HG03457 (cell line): Measurements from ENCODE around the gene RBMS2.
"Not testable (repeated sequence)": the region's sequence is repeated elsewhere in the genome, so short reads cannot be mapped to it uniquely, and the experiment has no call there.

Experiments
- ATAC-seq: cut with Tn5 transposase; IDR thresholded peaks from one replicate; pipeline ENCODE4 v1.9.1; 2021; ENCODE audit warnings: moderate number of reproducible peaks; ENCODE audit not compliant: unreplicated experiment

Gene RBMS2, protein sequence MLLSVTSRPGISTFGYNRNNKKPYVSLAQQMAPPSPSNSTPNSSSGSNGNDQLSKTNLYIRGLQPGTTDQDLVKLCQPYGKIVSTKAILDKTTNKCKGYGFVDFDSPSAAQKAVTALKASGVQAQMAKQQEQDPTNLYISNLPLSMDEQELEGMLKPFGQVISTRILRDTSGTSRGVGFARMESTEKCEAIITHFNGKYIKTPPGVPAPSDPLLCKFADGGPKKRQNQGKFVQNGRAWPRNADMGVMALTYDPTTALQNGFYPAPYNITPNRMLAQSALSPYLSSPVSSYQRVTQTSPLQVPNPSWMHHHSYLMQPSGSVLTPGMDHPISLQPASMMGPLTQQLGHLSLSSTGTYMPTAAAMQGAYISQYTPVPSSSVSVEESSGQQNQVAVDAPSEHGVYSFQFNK

DNA sequence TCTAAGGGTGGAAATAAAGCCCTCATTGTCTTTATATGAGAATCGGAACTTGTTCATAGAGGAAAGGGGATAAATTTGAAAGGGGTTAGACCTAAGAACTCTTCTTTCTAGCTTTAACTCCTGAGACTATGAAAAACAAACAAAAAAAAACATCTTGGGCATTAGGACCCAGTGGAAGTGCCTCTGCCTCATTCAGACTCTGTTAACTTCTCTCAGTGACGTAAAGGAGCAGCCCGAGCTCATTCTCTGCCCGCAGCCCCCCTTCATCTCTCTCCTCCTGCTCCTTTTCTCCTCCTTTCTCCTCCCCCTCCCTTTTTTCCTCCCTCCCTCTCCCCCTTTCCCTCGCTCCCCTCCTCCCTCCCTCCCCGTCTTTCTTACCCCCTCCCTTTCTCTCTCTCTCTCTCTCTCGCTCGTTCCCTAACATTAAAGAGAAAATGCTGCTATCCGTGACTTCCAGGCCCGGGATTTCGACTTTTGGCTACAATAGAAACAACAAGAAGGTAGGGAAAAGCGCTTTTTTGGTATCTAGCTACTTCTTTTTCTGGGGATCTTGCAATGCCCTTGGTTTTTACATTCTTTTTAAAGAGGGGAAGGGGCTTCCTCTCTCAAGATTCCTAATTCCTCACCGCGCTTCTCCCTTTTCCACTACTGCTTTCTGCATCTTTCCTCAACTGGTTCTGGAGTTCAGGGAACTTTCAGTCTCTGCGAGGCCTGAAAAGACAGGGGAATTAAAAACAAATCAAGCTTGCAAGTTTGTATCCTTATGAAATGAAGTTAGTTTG is at the start of gene RBMS2:
Gene RBMS2 (plus strand): TSS at position 231 of the 782 bp plus-strand sequence. CDS start 204 bp downstream, at position 435.
- ATAC-seq: no peak

DNA sequence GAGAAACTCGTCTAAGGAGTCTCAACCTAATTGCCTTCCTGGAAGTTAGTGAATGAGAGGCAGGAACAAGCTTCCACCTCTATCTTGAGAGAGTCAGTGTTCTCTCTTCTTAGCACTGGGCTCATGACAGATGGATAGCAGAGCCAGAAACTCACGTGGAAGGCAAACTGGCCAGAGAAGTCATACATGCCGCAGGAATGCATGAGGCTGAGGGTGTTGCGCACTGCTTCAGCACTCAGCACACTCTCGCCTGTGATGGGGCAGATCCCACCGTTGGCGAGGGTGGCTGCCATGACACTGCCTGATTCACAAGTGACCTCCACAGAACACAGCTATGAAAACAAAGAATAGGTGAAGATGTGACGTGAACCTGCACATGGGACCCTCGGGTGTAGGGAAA is 47.2 kb upstream of the RBMS2 start:
- no peak for ATAC-seq

DNA sequence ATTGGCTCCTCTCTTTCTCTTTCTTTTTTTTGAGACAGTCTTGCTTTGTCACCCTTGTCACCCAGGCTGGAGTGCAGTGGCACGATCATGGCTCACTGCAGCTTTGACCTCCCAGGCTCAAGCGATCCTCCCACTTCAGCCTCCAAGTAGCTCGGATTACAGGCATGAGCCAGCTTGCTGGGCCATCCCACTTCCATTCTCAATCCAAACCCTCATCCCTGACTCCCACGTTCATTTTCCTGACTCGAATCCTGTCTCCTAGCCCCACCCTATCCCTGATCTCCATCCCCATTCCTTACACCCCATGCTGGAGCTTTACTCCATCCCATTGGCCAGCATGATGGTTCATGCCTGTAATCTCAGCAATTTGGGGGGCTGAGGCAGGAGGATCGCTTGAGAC is 45.5 kb upstream of the RBMS2 start:
- ATAC-seq: no peak

DNA sequence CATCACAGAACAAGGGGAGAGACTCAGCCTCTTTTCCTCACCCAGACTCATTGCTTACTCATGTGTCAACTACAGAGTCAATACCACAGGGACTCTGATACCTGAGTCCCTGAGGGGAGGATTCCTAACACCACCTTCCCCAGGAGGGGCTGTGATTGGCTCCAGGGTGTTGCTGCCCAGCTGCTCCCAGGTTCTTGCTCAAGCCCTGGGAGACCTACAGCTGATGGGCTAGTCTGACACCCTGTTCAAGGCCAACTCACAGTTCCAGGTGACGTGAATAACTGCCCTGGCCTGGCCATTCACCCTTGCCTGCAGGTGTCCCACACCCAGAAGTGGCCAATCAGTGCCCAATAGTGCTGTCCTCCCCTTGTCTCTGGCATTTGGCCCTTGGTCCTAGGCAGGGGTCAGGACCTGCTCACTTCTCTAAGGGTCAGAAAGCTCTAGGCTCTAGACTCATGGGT is 44.6 kb upstream of the RBMS2 start:
- no peak for ATAC-seq

DNA sequence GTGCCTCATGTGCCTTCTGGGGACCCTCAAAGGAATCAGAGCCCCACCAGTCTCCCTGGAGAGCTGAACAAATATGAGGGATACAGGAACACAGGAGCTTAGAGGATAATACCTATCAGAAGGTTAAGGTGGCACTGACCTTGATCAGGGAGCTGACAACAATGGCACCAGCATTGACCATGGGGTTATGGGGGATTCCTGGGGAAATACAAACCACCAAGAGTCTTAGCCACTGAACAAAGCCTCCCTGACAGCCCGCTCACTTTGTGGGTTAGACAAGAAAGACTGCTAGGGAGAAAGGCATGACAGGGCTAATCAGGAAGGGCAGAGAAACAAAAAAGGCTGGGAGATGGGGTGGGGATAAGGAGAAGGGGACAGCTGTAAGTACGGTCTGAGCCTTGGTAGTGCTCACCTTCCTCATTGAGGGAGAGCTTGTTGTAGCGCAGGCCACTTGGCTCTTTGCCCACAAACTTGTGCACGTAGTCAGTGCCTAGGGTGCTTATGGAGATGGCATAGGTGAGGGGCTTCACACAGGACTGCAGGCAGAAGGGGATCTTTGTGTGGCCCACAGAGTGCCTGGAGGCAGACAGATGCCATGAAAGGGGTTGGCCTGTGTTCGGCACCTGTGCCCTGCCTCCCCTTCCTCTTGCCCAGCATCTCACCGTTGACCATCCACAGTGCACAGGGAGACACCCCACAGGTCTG is 43.9 kb upstream of the RBMS2 start:
- ATAC-seq: no peak

DNA sequence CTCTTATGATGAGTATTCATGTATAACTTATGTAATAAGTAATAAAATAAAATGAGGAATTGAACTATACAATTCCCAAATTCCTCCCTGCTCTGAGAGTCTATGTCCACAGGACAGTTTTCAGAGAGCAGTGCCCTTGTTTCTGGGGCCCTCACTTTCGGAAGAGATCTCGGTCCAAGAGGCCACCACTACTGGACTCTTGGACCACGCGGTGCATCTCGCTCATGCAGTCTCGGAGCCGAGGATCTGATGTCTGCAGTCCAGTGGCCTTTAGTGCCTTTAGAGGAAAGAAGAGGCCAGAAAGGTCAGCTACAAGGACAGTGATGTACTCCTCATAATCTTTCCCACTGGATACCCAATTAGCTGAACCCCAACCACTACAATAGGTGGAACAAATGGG is 42.0 kb upstream of the RBMS2 start:
- ATAC-seq: no peak

DNA sequence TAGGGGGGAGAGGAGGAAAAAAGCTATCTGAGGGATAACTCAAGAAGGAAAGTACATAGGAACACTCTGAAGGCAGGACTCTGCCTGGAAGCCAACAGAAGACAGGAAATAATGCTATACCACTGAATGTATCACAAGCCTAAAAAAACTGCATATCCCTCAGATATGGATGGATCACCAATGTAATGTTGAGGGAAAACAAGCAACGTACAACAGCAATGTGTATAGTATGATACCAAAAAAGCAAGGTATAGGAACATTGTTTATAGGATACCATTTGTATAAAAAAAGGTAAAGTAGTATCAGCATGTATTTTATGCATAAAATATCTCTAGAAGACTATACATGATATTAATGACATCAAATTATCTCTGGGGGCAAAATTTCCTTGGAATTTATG is 37.1 kb upstream of the RBMS2 start:
- no peak for ATAC-seq

DNA sequence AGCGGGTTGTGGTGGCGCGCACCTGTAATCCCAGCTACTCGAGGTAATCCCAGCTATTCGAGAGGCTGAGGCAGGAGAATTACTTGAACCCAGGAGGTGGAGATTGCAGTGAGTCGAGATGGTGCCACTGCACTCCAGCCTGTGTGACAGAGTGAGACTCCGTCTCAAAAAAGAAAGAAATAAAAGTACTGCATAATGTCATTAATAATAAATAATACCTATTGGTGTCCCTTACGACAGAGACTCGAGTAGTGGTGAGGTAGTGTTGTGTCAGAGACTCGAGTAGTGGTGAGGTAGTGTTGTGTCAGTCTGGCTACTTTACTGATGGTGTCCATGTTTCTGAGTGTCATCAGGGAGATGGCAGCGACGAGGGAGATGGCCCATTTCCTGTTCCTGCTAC is 34.9 kb upstream of the RBMS2 start:
- no peak for ATAC-seq

DNA sequence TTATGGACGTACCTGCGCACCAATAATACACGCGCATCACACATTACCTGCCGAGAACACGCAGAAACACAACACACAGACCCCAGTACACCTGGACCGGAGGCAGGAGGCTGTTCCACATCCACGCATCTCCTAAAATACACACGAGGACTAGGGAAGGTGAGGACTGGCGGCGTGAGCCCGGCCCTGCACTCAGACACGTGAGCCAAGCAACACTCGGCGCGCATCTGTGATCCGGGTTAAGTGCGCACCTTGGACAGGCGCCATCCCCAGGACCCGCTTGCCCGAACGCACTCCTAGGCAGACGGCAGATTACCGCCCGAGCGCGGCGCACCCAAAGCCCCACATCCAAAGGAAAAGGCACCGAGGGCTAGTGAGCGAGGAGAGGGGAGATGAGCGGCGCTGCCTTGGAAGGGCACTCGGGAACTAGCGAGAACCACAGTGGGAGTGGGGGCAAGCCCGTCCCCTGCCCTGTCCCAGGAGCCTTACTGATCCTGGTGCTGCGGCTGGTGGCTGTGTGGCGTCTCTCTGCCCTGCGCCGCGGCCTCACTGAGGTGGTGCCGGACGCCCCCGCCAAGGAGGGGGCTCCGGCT is 34.1 kb upstream of the RBMS2 start:
- ATAC-seq: no peak

DNA sequence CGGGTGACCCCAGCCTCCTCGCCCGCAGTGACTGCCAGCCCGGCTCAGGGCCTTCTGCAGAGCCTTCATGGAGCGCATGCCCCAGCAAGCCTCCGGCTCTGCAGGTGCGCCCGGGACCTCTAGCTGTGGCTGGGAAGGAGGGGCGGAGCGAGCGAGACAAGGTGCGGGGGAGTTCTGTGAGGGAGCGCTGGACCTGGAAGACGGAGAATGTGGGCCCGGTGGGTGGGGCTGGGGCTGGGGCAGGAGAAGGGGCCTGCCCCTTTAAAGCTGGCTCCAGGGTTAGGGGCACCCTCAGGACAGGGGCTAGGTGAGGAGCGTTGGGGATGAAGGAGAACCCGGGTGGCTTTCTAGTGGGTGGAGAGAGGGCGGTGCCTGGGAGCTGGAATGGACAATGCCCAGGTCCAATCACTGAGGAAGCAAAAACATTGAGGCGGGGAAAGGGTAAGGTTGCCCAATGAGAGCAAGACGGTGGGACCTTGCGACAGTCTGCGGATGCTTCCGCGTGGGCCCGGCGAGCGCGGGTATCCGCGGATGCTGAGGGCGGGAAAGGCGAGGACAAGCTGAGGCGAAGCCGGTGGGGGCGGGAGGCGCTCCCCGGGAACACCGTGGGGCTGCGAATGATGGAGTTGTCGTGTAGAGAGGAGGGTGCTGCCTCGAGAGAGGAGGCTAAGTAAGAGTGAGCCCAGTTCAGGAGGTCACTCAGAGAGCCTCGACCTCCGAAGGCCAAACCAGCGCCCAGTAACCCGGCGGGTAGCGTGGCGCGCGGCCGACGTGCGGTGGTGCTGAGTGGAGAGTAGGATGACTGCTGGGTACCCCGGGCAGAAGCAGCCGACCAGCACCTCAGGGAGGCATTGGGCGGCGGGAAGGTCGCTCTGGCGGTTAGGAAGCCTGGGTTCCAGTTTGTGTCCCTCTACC is 33.3 kb upstream of the RBMS2 start, which contains the start of gene GLS2:
Gene GLS2 (minus strand): TSS at position 121 of the 915 bp plus-strand sequence. CDS start 43 bp downstream, at position 78.
- ATAC-seq: peak; percentile 82

DNA sequence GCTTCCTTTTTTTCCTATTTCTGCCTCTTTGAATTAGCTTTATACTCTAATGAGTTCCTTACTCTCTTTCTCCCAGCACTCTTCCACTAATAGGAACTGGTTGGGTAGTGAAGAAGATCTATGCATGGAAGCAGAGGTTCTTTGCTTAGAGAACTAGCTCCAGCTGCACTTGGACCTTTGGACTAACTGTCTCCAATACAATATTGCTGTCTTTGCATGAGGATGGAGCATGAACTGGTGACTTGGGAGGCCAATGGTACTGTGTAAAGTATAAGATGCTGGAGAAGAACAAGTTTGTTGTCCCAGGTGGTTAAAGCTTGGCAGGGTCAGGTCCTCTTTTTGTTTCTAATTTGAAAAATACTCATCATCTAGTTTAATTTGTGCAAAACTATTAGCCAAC is 31.3 kb upstream of the RBMS2 start:
- ATAC-seq: no peak

DNA sequence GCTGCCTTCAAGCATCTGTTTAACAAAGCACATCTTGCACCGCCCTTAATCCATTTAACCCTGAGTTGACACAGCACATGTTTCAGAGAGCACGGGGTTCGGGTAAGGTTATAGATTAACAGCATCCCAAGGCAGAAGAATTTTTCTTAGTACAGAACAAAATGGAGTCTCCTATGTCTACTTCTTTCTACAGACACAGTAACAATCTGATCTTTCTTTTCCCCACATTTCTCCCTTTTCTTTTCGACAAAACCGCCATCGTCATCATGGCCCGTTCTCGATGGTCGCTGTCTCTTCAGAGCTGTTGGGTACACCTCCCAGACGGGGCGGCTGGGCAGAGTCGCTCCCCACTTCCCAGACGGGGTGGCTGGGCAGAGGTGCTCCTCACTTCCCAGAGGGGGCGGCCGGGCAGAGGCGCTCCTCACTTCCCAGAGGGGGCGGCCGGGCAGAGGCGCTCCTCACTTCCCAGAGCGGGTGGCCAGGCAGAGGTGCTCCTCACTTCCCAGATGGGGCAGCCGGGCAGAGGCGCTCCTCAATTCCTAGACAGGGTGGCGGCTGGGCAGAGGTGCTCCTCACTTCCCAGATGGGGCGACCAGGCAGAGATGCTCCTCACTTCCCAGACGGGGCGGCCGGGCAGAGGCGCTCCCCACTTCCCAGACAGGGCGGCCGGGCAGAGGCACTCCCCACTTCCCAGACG is 28.1 kb upstream of the RBMS2 start:
- ATAC-seq: not testable (repeated sequence)

DNA sequence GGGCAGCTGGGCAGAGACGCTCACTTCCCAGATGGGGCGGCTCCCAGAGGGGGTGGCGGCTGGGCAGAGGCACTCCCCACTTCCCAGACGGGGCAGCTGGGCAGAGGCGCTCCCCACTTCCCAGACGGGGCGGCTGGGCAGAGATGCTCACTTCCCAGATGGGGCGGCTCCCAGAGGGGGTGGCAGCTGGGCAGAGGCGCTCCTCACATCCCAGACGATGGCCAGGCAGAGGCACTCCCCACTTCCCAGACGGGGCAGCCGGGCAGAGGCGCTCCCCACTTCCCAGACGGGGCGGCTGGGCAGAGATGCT is 27.6 kb upstream of the RBMS2 start:
- not testable (repeated sequence) for ATAC-seq

DNA sequence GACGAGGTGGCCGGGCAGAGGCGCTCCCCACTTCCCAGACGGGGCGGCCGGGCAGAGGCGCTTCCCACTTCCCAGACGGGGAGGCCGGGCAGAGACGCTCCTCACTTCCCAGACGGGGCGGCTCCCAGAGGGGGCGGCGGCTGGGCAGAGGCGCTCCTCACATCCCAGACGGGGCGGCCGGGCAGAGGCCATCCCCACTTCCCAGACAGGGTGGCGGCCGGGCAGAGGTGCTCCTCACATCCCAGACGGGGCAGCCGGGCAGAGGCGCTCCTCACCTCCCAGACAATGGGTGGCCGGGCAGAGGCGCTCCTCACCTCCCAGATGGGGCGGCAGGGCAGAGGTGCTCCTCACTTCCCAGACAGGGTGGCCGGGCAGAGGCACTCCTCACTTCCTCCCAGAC is 27.1 kb upstream of the RBMS2 start:
- ATAC-seq: not testable (repeated sequence)

DNA sequence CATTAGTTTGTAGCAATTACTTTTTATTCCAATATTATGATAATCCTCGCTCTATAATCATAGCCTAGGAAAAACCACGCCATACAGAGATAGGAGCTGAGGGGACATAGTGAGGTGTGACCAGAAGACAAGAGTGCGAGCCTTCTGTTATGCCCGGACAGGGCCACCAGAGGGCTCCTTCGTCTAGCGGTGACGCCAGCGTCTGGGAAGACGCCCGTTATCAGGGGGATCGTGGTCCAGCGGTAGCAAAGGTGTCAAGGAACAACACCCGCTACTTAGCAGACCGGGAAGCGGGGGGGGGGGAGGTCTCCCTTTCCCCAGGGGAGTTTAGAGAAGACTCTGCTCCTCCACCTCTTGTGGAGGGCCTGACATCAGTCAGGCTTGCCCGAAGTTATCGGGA is 24.9 kb upstream of the RBMS2 start:
- not testable (repeated sequence) for ATAC-seq

DNA sequence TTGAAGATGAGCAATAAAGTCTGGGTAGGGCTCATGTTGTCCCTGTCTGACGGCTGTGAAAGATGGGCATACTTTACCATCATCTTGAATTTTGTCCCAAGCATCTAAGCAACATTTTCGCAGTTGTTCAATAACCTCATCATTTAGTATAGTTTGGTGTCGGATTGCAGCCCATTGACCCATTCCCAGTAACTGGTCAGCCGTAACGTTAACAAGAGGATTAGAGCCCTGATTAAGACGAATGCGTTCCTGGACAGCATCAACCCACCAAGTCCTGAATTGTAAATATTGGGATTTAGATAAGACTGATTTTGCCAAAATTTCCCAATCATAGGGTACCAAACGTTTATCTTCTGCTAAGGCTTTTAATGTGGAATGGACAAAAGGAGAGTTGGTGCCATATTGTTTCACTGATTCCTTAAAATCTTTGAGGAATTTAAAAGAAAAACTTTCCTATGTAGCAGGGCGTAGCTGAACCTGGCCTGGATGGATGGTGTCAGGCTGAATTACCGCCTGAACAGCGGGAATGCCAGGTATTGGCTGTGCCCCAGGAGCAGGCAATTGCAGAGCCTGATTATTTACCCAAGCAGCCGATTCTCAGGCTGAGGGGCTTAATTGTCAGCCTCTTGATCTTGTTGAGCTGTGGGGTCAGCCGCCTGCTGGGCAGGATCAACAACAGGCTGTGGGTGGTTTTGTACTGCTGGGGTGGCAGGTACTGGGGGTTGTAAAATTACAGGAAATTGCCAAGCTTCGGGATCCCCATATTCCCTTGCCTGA is 23.3 kb upstream of the RBMS2 start:
- ATAC-seq: not testable (repeated sequence)

DNA sequence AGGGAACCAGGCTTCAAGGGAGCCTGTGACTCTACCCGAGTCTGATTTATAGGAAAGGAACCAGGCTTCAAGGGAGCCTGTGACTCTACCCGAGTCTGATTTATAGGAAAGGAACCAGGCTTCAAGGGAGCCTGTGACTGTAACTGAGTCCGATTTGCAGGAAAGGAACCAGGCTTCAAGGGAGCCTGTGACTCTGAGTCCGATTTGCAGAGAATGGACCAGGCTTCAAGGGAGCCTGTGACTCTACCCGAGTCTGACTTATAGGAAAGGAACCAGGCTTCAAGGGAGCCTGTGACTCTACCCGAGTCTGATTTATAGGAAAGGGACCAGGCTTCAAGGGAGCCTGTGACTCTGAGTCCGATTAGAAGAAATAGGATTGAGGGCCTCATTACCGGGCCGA is 22.2 kb upstream of the RBMS2 start:
- not testable (repeated sequence) for ATAC-seq

DNA sequence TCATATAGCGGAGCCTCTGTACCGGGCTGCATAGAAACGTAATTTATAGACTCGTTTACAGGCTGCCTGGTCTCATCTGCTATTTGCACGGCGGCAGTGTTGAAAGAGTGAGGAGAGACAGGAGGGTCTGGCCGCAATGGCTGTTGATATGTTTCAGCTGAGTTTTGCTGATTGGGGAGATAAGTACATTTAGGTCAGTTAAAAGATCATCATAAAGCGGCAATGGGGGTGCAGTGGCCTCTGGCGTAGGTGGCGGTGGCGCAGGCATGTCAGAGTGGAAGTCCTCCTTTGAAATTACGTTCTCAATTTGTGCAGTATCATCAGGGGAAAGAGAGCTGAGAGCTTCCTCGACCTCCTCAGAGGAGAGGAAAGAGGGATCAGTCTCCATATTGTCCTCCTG is 21.7 kb upstream of the RBMS2 start:
- ATAC-seq: not testable (repeated sequence)

DNA sequence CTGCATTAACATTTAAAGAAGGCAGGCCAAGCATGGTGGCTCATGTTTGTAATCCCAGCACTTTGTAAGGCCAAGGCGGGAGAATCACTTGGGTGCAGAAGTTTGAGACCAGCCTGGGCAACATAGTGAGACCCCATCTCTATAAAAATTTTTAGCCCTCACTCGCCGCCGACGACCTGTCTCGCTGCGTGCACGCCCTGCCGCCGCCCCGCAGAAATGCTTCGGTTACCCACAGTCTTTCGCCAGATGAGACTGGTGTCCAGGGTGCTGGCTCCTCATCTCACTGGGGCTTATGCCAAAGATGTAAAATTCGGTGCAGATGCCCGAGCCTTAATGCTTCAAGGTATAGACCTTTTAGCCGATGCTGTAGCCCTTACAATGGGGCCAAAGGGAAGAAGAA is 10.8 kb upstream of the RBMS2 start:
- no peak for ATAC-seq
